Kidney (tissue), 14 donors: Measurements from ENCODE around the gene ANKS1B. TPM values are rescaled to one million over a fixed set of nuclear protein-coding genes. Genes with fewer than 3 reads are reported as not detected.

Experiments used
- DNase-seq, 5 donors: peaks; one replicate each; pipeline ENCODE4 v3.0.0-alpha.2; 2013 to 2020
- FAIRE-seq: peaks from 2 replicates; lab custom pipeline; 2012; peaks lifted over from hg19 to GRCh38; lab: Jason Lieb, UNC
- H3K27ac ChIP-seq, 2 donors: one replicate each; pipeline ENCODE4 v1.7.0; 2013; ENCODE audit warnings: low read depth in 2 of 2, low read length in 2 of 2, inconsistent platforms in 1 of 2
- H3K27me3 ChIP-seq: one replicate; pipeline ENCODE4 v1.7.1; 2013; ENCODE audit warnings: low read length, inconsistent platforms; ENCODE audit not compliant: control insufficient read depth, insufficient read depth
- H3K36me3 ChIP-seq, 3 donors: one replicate each; pipeline versions ENCODE4 v1.7.0 to v1.7.1; 2013; ENCODE audit warnings: low read length in 3 of 3, control low read depth in 1 of 3, inconsistent platforms in 1 of 3; ENCODE audit not compliant: insufficient read depth in 3 of 3, control insufficient read depth in 2 of 3
- H3K4me1 ChIP-seq, 3 donors: one replicate each; pipeline versions ENCODE4 v1.7.0 to v1.7.1; 2013; ENCODE audit warnings: low read length in 3 of 3, inconsistent platforms in 1 of 3, low read depth in 1 of 3; ENCODE audit not compliant: control insufficient read depth in 2 of 3, insufficient read depth in 2 of 3
- H3K4me3 ChIP-seq, 3 donors: one replicate each; pipeline versions ENCODE4 v1.7.0 to v1.8.1; 2013; ENCODE audit warnings: low read length in 3 of 3, control low read depth in 1 of 3, inconsistent platforms in 1 of 3
- H3K9ac ChIP-seq, 3 donors: one replicate each; pipeline versions ENCODE4 v1.7.0 to v1.7.1; 2013; ENCODE audit warnings: low read length in 3 of 3, control low read depth in 1 of 3, inconsistent platforms in 1 of 3
- H3K9me3 ChIP-seq, 3 donors: one replicate each; pipeline versions ENCODE4 v1.7.0 to v1.7.1; 2013; ENCODE audit warnings: low read length in 3 of 3, control low read depth in 1 of 3, inconsistent platforms in 1 of 3; ENCODE audit not compliant: control insufficient read depth in 2 of 3, insufficient read depth in 1 of 3
- CTCF ChIP-seq: IDR thresholded peaks from 3 replicates; pipeline ENCODE4 v1.5.1; 2012; ENCODE audit warnings: mild to moderate bottlenecking, moderate library complexity, borderline replicate concordance; ENCODE audit not compliant: insufficient read depth; ENCODE audit errors: extremely low read depth
- intact Hi-C: fragments of 100-400 bp; cut with DNase I; formaldehyde crosslinking; loops from one replicate; pipeline ENCODE4 v1.11.1; 2022
- polyA plus RNA-seq: library from polyadenylated mRNA; stranded (reverse); fragments of 350-450 nt; fragmentation: Illumina TruSeq; extraction: RNeasy Lipid Tissue Mini Kit (QIAGEN cat#74804); gene quantifications from one replicate; pipeline ENCODE4 v1.2.3, GENCODE V29; 2014; ENCODE audit warnings: low read depth, low replicate concordance; ENCODE audit not compliant: insufficient read depth
- total RNA-seq: library from RNA; stranded (reverse); fragmentation: NEBNext Ultra II Directional; extraction: Animal tissue kit (Norgen Biotek cat#: 25700); gene quantifications from one replicate; pipeline ENCODE4 v1.2.1, GENCODE V29; 2021
- donor health status: control.
- donor health status: control.
- donor health status: control.
- donor health status: control.
- donor health status: control.
- donor health status: DM: yes; HTN: yes; CAD: no.
- donor health status: Normal renal cell carcinoma (clear cell type).

ANKS1B gene
- total and polyA plus RNA-seq, 2 donors from 2014 or later = 1.7 to 5.8 TPM

DNA sequence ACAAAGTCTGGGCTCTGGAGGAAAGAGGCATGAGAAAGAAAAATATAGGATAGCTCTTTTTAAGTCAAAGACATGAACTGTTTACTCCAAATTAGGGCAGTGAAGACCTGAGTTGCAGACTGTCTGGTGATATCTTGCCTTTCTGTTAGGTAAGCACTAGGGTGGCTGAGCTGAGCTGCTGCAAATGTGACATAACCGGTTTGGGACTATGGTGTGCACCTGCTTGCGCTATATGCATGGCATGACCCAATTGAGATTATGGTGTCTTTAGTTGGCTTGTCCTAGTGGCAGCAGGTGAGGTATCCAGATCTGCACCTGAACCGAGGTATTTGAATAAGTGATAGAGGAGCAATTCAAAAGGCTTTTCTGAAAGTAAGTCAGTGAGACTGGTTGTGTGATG lies 994.1 kb downstream of the ANKS1B start:
- FAIRE-seq (no peak), DNase-seq (no peak)
- Histone ChIP-seq H3K4me3 (no peak overlapping the region), H3K27me3 (no peaks in the 10 kb centered on the region), H3K27ac (no peak overlapping the region), H3K9ac (no peak overlapping the region), H3K4me1 (no peaks in the 10 kb centered on the region), H3K36me3 (no peaks in the 10 kb centered on the region), H3K9me3 (no peaks in the 10 kb centered on the region)
- intact Hi-C loops = loop anchor here (10.0 kb wide), 1 partner anchor 286 kb away; no protein-coding TSS in a partner anchor
- no peak for TF ChIP-seq CTCF

DNA sequence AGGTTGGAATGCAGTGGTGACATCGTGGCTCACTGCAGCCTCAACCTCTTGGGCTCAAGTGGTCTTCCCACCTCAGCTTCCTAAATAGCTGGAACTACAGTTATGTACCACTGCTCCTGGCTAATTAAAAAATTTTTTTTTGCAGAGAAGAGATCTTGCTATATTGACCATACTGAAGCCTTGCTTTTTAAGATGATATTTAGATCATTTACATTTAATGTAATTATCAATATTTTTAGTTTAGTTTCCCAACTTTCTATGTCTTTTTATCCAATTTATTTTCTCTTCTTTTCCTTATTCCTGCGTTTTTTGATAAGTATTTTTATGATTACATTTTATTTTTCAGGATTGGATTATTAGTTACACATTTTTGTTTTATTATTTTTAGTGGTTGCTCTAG lies 999.6 kb downstream of the ANKS1B start:
- Histone ChIP-seq H3K27me3 (no peaks in the 10 kb centered on the region), H3K4me1 (no peaks in the 10 kb centered on the region), H3K9me3 (no peaks in the 10 kb centered on the region), H3K9ac (no peak overlapping the region), H3K27ac (no peak overlapping the region), H3K36me3 (no peaks in the 10 kb centered on the region), H3K4me3 (no peak overlapping the region)
- FAIRE-seq (no peak), DNase-seq (no peak)
- intact Hi-C loops = no loop called here
- no peak for TF ChIP-seq CTCF

DNA sequence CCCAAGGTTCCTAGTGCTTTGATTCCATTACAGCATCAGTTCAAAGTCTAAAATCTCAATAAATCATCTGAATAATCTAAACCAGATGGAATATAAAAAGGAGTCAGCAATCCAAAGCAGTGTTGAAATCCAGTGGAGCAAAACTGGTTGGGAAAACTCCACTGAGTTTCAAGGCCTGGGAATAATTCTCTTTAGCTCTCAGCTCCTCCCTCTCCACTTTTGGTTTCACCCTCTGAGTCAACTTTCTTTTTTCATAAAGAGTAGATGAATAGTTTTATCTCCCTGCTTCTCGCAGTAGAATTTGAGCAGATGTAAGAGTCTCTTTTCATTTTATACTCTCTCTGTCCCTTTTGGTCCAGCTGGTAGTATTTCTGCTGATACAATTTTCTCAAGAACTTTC lies 1001.1 kb downstream of the ANKS1B start:
- TF ChIP-seq CTCF = no peak
- Histone ChIP-seq H3K4me3 (no peak overlapping the region), H3K9ac (no peak overlapping the region), H3K27me3 (no peaks in the 10 kb centered on the region), H3K4me1 (no peaks in the 10 kb centered on the region), H3K9me3 (no peaks in the 10 kb centered on the region), H3K27ac (no peak overlapping the region), H3K36me3 (no peaks in the 10 kb centered on the region)
- FAIRE-seq (no peak), DNase-seq (no peak)
- intact Hi-C loops = no loop called here

DNA sequence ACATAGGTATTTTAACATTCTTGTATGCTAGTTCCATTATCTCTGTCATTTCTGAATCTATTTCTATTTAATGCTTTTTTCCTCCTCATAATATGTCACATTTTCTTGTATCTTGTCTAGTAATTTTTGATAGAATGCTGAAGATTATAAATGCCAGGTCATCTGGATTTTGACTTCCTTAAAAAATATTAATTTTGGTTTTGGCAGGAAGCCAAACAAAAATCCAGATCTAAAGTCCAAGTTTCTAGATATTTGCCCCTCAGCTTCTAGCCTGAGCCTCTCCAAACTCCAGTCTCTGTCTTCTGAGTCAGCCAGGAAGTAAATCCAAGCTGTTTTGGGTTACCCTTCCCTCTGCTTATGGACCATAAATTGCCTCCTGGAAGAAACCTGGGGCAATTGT lies 1004.2 kb downstream of the ANKS1B start:
- Histone ChIP-seq H3K9me3 (no peaks in the 10 kb centered on the region), H3K4me1 (no peaks in the 10 kb centered on the region), H3K36me3 (no peaks in the 10 kb centered on the region), H3K4me3 (no peak overlapping the region), H3K27ac (no peak overlapping the region), H3K27me3 (no peaks in the 10 kb centered on the region), H3K9ac (no peak overlapping the region)
- FAIRE-seq (no peak), DNase-seq (no peak)
- intact Hi-C loops = no loop called here
- TF ChIP-seq CTCF = no peak
